HepG2 (cell line): ENCODE data around the gene KIAA0232. TPM values are rescaled to one million over a fixed set of nuclear protein-coding genes. Genes with fewer than 3 reads are reported as not detected.

Experiments
- DMAP1 ChIP-seq: IDR thresholded peaks from 2 replicates; pipeline ENCODE4 v1.6.1; 2016
- ESRRA ChIP-seq: sonication (generic); formaldehyde crosslinking; IDR thresholded peaks from 2 replicates; pipeline ENCODE4 v1.5.1; 2020; ENCODE audit warnings: mild to moderate bottlenecking, low read depth, missing genetic modification reagents
- HOXA3 ChIP-seq: sonication (generic); formaldehyde crosslinking; IDR thresholded peaks from 2 replicates; pipeline ENCODE4 v1.5.0; 2020; ENCODE audit warnings: missing genetic modification reagents
- KDM5B ChIP-seq: sonication (generic); formaldehyde crosslinking; IDR thresholded peaks from 2 replicates; pipeline ENCODE4 v1.4.0; 2020; ENCODE audit warnings: missing genetic modification reagents, mild to moderate bottlenecking, borderline replicate concordance
- PITX1 ChIP-seq: sonication (generic); formaldehyde crosslinking; IDR thresholded peaks from 2 replicates; pipeline ENCODE4 v1.5.1; 2020; ENCODE audit warnings: mild to moderate bottlenecking, missing genetic modification reagents
- SOX6 ChIP-seq, 2 experiments: fragments of 450-650 bp in 1 of 2; sonication (generic) in 1 of 2; formaldehyde crosslinking in 1 of 2; IDR thresholded peaks; 2 replicates each; pipeline versions ENCODE4 v1.4.0 to v1.6.1; 2017 to 2020; ENCODE audit warnings: antibody characterized with exemption in 1 of 2, mild to moderate bottlenecking in 1 of 2, missing genetic modification reagents in 1 of 2
- STAG1 ChIP-seq: sonication (generic); formaldehyde crosslinking; IDR thresholded peaks from 2 replicates; pipeline ENCODE4 v1.4.0; 2020; ENCODE audit warnings: missing genetic modification reagents
- TCF7 ChIP-seq: sonication (generic); IDR thresholded peaks from 2 replicates; pipeline ENCODE4 v1.6.1; 2016; ENCODE audit warnings: antibody characterized with exemption, low read depth
- THAP11 ChIP-seq: IDR thresholded peaks from 2 replicates; pipeline ENCODE4 v1.6.1; 2016; ENCODE audit warnings: missing biosample characterization, missing genetic modification reagents
- ZMAT3 ChIP-seq: sonication (generic); formaldehyde crosslinking; conservative IDR thresholded peaks from 2 replicates; pipeline ENCODE4 v1.7.0; 2021; ENCODE audit warnings: missing genetic modification reagents
- ZNF18 ChIP-seq: sonication (generic); formaldehyde crosslinking; IDR thresholded peaks from 2 replicates; pipeline ENCODE4 v1.8.0; 2022; ENCODE audit warnings: mild to moderate bottlenecking, missing genetic modification reagents; ENCODE audit not compliant: insufficient replicate concordance
- ZNF574 ChIP-seq: sonication (generic); formaldehyde crosslinking; IDR thresholded peaks from 2 replicates; pipeline ENCODE4 v1.4.0; 2020; ENCODE audit warnings: missing genetic modification reagents
- polyA plus RNA-seq, 8 experiments: library from polyadenylated mRNA; depleted of rRNA in 3 of 8; stranded (reverse) in 7 of 8; unstranded in 1 of 8; fragments of >200 nt; fragmentation: Illumina TruSeq in 4 of 8; extraction: Trizol in 4 of 8; gene quantifications; 2 replicates each; pipeline versions ENCODE4 v1.2.1 to v1.2.3, GENCODE V29; 2011 to 2016; ENCODE audit warnings: low read depth in 4 of 8, missing spikeins in 1 of 8, mixed read lengths in 1 of 8; ENCODE audit not compliant: insufficient read depth in 1 of 8
- total RNA-seq, 5 experiments: library from RNA; depleted of rRNA; stranded (reverse); fragments of >200 nt; fragmentation: Illumina TruSeq; extraction: Trizol; gene quantifications; 2 replicates each; pipeline ENCODE4 v1.2.3, GENCODE V29; 2016; ENCODE audit warnings: low read depth in 1 of 5
- TF ChIP-seq, protein P1 (sequence below): sonication (generic); formaldehyde crosslinking; IDR thresholded peaks from 2 replicates; pipeline ENCODE4 v1.4.0; 2020; ENCODE audit warnings: missing genetic modification reagents
- TF ChIP-seq, protein P2 (sequence below): sonication (generic); formaldehyde crosslinking; IDR thresholded peaks from 2 replicates; pipeline ENCODE4 v1.4.0; 2020; ENCODE audit warnings: low read depth, missing genetic modification reagents

The KIAA0232 gene
- total and polyA plus RNA-seq, 2 of the 13 experiments (the other 11 are each of a cell fraction or from before 2014, with no cell fraction given), result 7.8 to 17.1 TPM

GRCh38 chr4:6753103-6753560, 29.4 kb upstream of the KIAA0232 start (continued):
- TF ChIP-seq, protein P1, sequence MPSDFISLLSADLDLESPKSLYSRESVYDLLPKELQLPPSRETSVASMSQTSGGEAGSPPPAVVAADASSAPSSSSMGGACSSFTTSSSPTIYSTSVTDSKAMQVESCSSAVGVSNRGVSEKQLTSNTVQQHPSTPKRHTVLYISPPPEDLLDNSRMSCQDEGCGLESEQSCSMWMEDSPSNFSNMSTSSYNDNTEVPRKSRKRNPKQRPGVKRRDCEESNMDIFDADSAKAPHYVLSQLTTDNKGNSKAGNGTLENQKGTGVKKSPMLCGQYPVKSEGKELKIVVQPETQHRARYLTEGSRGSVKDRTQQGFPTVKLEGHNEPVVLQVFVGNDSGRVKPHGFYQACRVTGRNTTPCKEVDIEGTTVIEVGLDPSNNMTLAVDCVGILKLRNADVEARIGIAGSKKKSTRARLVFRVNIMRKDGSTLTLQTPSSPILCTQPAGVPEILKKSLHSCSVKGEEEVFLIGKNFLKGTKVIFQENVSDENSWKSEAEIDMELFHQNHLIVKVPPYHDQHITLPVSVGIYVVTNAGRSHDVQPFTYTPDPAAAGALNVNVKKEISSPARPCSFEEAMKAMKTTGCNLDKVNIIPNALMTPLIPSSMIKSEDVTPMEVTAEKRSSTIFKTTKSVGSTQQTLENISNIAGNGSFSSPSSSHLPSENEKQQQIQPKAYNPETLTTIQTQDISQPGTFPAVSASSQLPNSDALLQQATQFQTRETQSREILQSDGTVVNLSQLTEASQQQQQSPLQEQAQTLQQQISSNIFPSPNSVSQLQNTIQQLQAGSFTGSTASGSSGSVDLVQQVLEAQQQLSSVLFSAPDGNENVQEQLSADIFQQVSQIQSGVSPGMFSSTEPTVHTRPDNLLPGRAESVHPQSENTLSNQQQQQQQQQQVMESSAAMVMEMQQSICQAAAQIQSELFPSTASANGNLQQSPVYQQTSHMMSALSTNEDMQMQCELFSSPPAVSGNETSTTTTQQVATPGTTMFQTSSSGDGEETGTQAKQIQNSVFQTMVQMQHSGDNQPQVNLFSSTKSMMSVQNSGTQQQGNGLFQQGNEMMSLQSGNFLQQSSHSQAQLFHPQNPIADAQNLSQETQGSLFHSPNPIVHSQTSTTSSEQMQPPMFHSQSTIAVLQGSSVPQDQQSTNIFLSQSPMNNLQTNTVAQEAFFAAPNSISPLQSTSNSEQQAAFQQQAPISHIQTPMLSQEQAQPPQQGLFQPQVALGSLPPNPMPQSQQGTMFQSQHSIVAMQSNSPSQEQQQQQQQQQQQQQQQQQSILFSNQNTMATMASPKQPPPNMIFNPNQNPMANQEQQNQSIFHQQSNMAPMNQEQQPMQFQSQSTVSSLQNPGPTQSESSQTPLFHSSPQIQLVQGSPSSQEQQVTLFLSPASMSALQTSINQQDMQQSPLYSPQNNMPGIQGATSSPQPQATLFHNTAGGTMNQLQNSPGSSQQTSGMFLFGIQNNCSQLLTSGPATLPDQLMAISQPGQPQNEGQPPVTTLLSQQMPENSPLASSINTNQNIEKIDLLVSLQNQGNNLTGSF (CRISPR knock-in tag), result peak; percentile 57; the same call in 1 of the 2 replicates
- TF ChIP-seq TCF7 (0 out of 2 replicates have a peak, but pooled peaks have one; percentile 44), ZNF574 (CRISPR knock-in tag) (peak; percentile 84), PITX1 (CRISPR knock-in tag) (peak; percentile 98), ZNF18 (CRISPR knock-in tag) (peak; percentile 16), ZMAT3 (CRISPR knock-in tag) (no peak), DMAP1 (peak; percentile 78), HOXA3 (CRISPR knock-in tag) (peak; percentile 85), THAP11 (peak; percentile 76), STAG1 (CRISPR knock-in tag) (peak; percentile 29), SOX6 (IDR thresholded peaks at IDR 0.05) (no peak), SOX6 (CRISPR knock-in tag; IDR thresholded peaks at IDR 0.05) (peak; percentile 79), ESRRA (CRISPR knock-in tag) (peak; percentile 78; the same call in 1 of the 2 replicates), KDM5B (peak; percentile 91; the same call in 1 of the 2 replicates)
- TF ChIP-seq, protein P2, sequence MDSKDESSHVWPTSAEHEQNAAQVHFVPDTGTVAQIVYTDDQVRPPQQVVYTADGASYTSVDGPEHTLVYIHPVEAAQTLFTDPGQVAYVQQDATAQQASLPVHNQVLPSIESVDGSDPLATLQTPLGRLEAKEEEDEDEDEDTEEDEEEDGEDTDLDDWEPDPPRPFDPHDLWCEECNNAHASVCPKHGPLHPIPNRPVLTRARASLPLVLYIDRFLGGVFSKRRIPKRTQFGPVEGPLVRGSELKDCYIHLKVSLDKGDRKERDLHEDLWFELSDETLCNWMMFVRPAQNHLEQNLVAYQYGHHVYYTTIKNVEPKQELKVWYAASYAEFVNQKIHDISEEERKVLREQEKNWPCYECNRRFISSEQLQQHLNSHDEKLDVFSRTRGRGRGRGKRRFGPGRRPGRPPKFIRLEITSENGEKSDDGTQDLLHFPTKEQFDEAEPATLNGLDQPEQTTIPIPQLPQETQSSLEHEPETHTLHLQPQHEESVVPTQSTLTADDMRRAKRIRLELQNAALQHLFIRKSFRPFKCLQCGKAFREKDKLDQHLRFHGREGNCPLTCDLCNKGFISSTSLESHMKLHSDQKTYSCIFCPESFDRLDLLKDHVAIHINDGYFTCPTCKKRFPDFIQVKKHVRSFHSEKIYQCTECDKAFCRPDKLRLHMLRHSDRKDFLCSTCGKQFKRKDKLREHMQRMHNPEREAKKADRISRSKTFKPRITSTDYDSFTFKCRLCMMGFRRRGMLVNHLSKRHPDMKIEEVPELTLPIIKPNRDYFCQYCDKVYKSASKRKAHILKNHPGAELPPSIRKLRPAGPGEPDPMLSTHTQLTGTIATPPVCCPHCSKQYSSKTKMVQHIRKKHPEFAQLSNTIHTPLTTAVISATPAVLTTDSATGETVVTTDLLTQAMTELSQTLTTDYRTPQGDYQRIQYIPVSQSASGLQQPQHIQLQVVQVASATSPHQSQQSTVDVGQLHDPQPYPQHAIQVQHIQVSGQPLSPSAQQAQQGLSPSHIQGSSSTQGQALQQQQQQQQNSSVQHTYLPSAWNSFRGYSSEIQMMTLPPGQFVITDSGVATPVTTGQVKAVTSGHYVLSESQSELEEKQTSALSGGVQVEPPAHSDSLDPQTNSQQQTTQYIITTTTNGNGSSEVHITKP (CRISPR knock-in tag), result peak; percentile 59; the same call in 1 of the 2 replicates
